Adipose tissue (tissue), 3 donors: ENCODE results near the gene TXNL4A. TPM values are rescaled to one million over a fixed set of nuclear protein-coding genes. Genes with fewer than 3 reads are reported as not detected.

Experiments used
- H3K27ac ChIP-seq: one replicate; pipeline ENCODE4 v1.5.1; 2013; ENCODE audit warnings: low read depth, low read length
- WGBS, 3 donors: extraction: QIAGEN DNeasy Blood & Tissue Kit; methylation state at CpG; one replicate each; pipeline ENCODE4 v1.1.7; 2013; 5-methylcytosine and 5-hydroxymethylcytosine counted together
- polyA plus RNA-seq, 3 donors: library from polyadenylated mRNA; stranded (reverse); fragments of 200-250 nt; gene quantifications; one replicate each; pipeline ENCODE4 v1.2.3, GENCODE V29; 2013
- donor health status: healthy with polysubstance abuse.
- donor health status: Bipolar disorder and iron deficiency.
- donor health status: healthy.

Gene TXNL4A
- polyA plus RNA-seq, 3 donors, result 55.5 to 83.2 (median 69.3) TPM

GRCh38 chr18:79954791-79955190 lies 33.6 kb downstream of the TXNL4A start:
- 74 to 93% (median 84%) methylated on average over 5 of the region's 5 CpGs for WGBS, 3 donors
- H3K27ac ChIP-seq, result no peak overlapping the region

DNA sequence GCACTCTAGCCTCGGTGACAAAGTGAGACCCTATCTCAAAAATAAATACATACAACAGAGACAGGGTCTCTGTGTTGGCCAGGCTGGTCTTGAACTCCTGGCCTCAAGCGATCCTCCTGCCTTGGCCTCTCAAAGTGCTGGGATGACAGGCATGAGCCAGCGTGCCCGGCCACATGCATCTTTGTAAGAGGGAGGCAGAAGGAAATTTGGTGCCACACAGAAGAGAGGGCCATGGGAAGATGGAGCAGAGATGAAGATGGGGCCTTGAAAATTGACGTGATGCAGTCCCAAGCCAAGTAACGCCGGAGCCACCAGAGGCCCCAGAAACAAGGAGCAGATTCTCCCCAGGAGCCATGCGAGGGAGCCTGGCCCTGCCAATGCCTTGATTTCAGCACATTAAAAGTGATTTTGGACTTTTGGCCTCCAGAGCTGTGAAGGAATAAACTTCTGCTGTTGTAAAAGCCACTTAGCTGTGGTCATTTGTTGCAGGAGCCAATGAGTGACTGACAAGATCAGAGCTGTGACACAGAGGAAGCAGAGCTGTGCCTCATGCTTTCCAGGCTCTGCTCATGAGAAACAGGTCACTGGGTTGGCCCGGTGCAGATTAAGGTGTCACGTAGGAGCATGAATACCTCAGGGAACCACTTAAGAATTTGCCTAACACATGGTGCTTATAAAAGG lies 34.3 kb downstream of the TXNL4A start:
- H3K27ac ChIP-seq, result no peak overlapping the region
- WGBS, 3 donors, result 79 to 90% (median 84%) methylated on average over 10 of the region's 10 CpGs

DNA sequence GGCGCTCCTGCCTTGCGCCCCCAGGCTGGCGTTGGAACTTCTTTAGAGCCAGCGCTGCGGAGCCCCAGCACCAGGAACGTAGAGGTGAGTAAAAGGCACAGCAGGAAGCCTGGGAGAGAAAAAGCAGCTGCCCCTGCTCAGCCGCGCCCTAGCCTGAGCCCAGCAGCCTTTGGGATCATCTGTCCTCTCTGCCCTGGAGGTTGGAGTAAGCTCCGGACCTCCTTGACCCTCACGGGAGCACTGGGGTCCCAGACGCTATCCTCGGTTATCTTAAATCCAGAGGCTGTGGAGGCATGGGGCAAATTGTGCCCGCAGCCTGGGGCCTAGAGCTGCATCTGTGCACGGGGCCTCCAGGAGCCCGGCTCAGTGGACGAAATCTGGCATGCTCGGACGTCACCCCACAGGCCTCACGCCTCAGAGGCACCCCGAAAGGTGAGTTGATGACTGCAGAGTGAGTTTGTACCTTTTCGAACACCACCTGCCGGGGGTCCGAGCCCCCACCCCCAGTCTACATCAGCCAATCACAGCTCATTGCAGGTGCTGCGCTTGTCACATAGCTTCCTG lies 35.3 kb downstream of the TXNL4A start:
- H3K27ac ChIP-seq, result no peak overlapping the region
- WGBS, 3 donors, result 88 to 91% (median 91%) methylated on average over 24 of the region's 24 CpGs

DNA sequence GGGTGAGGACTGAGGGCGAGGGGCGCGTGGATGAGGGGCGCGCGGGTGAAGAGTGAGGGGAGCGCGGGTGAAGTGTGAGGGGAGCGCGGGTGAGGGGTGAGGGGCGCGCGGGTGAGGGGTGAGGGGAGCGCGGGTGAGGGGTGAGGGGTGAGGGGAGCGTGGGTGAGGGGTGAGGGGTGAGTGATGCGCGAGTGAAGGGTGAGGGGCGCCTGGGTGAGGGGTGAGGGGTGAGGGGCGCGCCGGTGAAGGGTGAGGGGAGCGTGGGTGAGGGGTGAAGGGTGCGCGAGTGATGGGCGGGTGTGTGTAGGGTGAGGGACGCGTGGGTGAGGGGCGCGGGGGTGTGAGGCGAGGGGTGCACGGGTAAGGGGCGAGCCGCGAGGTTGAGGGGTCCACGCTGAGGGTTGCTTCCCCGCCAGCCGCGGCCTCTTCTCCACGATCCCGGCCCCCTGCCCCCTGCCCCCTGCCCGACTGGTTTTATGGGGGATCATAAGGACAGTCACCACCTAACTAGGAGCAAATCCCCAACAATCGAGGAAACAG lies 35.8 kb downstream of the TXNL4A start:
- WGBS, 3 donors, result 30 to 42% (median 38%) methylated on average over 29 to 43 of the region's 43 CpGs
- no peak overlapping the region for H3K27ac ChIP-seq

- H3K27ac ChIP-seq, result peak within 1 kb of the TSS; percentile 35
- 1% methylated on average over 100 to 126 of the region's 126 CpGs for WGBS, 3 donors
Measured at GRCh38 chr18:79951545-79952455, 36.6 kb downstream of the TXNL4A start, which contains the start of gene SLC66A2. SLC66A2 (minus strand) TSS chr18:79951653; CDS start chr18:79950926, 727 bp downstream.

- WGBS, 3 donors, result 2 to 4% (median 2%) methylated on average over 51 to 81 of the region's 81 CpGs
- H3K27ac ChIP-seq, result peak overlapping the region; percentile 35
Measured at GRCh38 chr18:79950515-79951341, 37.6 kb downstream of the TXNL4A start.

DNA sequence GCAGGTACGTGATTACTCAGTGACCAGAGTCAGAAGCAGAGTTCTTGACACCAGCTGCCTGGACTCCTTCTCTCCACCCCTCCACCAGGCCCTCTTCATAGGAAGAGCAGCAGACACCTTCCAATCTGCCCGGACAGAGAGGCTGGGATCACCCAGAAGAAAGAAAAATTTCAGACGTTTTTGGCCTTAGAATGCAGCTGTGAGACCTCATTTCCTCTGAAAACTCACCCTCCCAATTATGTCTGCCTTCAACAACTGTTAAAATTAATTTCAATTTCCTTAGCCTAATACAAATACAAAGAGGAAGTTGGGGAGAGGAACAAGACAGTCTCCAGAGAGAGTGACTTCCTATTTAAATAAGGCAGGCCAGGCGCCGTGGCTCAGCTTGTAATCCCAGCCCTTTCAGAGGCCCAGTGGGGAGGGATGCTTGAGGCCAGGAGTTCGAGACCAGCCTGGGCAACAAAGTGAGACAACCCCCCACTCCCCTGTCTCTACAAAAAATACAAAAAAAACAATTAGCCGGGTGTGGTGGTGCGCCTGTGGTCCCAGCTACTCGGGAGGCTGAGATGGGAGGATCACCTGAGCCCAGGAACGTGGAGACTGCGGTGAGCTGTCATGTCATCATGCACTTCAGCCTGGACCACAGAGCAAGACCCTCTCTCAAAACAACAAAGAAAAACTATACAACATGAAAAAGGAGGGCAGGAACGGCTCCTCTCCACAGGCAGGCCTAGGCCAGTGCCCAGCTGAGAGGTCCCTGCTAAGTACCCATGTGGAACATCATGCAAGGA lies 38.5 kb downstream of the TXNL4A start:
- 36 to 52% (median 37%) methylated on average over 12 of the region's 12 CpGs for WGBS, 3 donors
- no peak overlapping the region for H3K27ac ChIP-seq

DNA sequence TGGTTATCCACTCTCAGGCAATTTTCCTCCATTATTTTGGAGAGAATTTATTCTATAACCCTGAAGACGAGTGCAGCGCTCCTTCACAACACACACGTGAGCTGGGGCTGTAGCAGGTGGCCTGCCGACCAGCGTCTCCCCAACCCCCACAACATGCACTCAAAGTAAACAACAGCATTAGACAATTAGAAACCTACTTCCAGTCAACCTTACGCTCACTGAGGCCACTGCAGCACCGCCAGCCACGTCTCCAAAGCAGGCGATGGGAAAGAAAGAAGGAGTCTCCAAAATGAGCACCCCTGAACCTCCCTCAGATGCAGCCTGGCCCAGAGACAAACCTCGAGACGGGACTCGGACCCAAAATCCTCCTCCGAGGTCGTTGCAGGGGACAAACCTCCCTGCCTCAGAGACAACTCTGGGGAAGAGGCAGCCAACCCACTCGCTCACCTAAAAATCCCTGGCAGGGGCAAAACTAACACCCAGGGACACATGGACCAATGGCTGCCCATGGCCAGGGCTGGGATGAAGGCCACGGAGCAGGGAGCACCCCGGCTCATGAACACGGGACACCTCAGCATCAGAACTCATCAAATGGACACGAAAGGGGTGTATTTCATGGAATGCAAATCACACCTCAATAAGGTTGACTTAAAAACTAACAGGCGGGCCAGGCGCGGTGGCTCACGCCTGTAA lies 39.5 kb downstream of the TXNL4A start:
- H3K27ac ChIP-seq, result no peak overlapping the region
- WGBS, 3 donors, result 85 to 92% (median 91%) methylated on average over 23 of the region's 23 CpGs

DNA sequence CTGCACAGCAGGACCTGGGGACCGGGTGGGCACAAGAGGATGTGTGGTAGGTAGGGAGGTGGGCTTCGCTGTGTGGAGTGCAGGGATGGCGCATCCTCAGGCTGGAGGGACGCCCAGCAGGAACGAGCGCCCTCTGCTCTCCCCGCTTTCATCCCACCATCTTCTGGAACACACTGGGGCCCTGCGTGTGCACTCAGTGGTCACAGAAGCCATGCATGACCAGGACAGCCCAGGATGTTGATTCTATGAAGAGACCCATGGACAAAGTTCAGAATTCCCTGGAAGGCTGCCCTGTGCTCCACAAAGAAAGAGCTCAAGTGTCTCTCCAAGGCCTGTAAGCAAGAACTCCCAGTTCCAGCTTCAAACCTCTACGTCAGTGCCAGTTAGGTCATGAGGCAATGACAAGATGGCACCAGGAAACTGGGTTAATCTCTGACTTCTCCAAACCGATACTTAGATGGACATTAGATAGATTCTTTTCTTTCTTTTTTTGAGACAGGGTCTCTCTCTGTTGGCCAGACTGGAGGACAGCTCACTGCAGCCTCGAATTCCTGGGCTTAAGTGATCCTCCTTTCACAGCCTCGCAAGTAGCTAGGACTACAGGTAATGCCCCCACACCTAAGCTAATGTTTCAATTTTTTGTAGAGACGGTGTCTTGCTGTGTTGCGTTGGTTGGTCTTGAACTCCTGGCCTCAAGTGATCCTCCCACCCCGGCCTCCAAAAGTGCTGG lies 40.3 kb downstream of the TXNL4A start:
- no peak overlapping the region for H3K27ac ChIP-seq
- 82 to 92% (median 88%) methylated on average over 15 of the region's 15 CpGs for WGBS, 3 donors

DNA sequence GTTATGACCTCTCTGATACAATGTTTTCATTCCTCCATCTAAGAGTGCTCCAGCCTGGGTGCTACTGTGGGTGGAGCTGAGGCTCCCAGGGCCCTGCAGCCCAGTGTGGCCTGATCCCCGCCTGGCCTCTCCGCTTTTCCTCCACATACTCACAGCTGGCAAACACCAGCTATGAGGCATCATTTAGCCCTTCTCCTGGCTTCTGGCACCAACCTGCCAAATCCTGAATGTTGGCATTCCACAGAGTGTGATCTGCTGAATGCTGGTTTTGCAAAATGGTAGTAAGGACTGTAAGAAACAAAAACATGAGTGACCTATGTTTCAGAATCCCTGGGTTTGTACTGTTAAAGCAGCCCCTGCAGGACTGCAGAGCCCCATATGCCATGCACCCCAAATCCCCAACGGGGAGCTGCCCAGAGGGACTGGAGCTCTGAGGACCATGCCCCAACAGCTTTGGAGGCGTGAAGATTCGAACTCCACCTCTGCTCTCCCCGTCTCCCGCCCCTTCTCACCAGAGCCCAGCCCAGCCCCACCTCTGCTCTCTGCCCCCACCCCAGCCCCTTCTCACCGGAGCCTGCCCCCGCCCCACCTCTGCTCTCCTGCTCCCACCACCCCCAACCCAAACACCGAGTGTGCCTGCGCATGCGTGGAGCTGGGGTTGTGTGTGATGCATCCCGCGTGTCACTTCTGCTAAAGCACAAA lies 41.2 kb downstream of the TXNL4A start:
- H3K27ac ChIP-seq, result no peak overlapping the region
- 87 to 95% (median 91%) methylated on average over 14 of the region's 14 CpGs for WGBS, 3 donors

DNA sequence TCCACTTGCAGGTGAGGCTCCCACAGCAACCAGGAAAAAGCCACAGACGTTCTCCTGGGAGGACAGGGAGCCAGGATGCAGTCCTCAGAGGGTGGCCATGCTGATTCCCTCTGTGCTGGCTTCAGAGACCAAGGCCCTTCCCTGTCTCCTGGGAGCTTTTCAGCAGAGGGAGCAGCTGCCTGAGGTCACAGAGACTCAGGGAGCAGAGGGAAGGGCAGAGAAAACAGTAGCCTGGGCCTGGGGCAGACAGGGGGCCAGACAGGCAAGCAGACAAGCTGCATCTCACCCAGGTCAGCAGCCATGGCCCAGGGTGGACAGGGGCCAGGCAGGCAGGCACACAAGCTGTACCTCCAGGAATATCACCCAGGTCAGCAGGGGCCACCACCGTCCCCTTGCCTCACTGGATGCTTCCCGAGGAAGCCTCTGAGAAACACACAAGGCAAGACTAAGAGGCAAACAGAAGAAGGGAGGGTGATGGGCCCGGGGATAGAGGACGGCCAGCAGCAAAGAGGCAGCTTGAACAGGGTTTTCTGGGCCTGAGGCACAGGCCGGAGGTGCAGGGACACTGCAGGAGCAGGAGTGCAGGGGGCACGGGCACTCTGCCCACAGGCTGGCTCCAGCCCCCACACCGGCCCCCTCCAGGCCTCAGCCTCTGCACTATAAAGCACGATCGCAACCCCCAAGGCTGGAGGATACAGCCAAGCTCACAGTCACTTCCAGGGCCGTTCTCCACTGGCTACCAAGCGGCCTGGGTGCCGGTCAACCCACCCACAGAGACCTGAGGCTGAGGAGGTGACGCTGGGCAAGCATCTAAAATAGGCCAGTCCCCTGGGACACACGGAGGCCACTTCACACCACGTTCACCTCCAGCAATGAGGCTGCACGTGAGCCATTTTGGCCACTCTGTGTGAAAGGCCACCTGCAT lies 43.0 kb downstream of the TXNL4A start:
- no peak overlapping the region for H3K27ac ChIP-seq
- 54 to 81% (median 78%) methylated on average over 17 of the region's 17 CpGs for WGBS, 3 donors

DNA sequence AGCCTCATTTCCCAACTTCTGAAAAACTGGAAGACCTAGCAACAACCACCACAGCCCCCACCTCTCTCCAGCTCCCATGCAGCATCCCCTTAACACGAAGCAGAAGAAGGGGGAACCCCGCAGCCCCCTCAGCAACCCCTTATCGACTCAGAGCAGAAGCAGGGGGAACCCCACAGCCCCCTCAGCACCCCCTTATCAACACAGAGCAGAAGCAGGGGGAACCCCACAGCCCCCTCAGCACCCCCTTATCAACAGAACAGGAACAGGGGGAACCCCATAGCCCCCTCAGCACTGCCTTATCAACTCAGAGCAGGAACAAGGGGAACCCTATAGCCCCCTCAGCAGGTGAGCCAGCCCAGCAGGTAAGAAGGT lies 43.6 kb downstream of the TXNL4A start:
- 42 to 56% (median 45%) methylated on average over 2 to 3 of the region's 3 CpGs for WGBS, 3 donors
- H3K27ac ChIP-seq, result no peak overlapping the region

- H3K27ac ChIP-seq, result no peak overlapping the region
- 44 to 53% (median 50%) methylated on average over 11 of the region's 11 CpGs for WGBS, 3 donors
Measured at GRCh38 chr18:79944126-79944731, 44.1 kb downstream of the TXNL4A start.

DNA sequence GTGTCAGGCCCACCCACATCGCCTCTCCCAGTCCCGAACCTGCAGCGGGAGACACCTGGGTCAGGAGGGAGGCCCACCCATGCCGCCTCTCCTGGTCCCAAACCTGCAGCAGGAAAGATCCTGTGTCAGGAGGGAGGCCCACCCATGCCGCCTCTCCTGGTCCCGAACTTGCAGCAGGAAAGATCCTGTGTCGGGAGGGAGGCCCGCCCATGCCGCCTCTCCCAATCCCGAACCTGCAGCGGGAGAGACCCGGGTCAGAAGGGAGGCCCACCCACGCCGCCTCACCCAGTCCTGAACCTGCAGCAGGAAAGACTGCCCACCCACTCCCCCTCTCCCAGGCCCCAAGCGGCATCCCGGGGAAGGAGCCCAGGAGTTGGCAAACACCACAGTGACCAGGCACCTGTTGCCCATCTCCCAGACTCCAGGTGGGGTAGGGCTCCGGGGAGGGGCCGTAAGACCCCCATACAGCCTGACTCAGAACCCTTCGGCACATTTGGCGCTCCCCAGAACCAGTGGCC lies 44.7 kb downstream of the TXNL4A start:
- H3K27ac ChIP-seq, result no peak overlapping the region
- WGBS, 3 donors, result 78 to 93% (median 92%) methylated on average over 19 to 20 of the region's 20 CpGs
